Measurements from ENCODE around the gene TAS2R3.

The TAS2R3 gene

GRCh38 chr7:141776374-141776773, 12.5 kb downstream of the TAS2R3 start, which contains the start of gene TAS2R4:
Gene TAS2R4 (plus strand): TSS chr7:141776674. CDS start chr7:141778489, 1,815 bp downstream.
- intact Hi-C loops (cut with DNase I): no loop called here
- no peak for DNase-seq

DNA sequence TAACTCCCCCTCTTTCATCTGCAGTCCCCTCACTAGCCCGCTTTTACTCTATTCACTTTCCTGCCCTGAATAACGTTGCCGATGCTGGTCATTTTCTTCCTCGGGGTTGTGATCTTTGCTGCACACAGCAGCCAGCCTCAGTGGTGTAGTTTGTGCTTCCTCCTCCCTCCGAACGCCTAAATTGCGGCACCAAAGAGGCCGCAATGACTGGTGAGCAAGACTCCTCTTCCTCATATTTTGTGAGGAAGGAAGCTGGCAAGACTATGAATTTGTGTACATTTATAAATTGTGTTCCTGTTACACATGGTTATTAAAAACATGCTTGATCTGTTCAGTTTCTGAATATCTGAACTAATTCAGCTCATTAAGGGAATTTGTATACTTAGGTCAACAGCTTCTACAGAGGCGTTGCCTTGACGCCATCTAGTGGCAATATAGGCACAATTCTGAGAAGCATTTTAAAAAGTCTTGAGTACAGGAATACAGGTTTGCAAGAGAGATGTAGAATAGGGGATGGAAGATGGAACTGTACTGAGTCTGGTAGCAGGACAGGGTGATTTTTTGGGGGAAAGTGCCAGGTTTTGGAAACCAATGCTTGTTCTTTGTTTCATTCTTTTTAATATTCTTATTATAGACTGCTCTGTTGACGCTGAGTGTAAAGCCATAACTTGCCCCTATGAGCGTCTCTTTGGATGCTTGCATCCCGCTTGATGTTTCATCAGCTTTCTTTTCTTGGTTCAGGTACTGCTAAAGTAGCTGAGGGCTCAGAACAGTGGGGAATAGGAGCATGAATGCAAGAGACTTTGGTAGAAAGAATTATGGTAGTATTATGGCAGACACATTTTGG, 22.0 kb downstream of the TAS2R3 start:
- intact Hi-C loops (cut with DNase I): loop anchor here (2.0 kb wide), 1 partner anchor 131 kb away; no protein-coding TSS in a partner anchor
- DNase-seq: peak in 3 of 10 donors; percentile 10 to 29 (median 13)

DNA sequence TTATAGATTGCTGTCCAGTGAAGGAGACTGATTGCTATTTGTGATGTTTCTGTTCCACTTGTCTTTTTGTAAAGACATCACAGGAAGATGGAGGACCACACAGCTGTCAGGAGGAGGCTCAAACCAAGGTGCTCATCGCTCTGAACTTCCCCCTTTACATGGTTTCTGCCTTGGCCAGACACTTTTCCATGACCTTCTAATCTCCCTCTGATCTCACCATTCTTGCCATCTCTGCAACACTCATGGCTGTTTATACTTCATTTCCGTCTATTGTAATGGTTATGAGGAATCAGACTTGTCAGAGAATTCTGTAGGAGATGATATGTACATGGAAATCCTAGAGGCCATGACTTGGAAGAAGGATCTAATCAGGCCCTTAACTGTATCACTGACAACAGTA, 24.4 kb downstream of the TAS2R3 start:
- DNase-seq: no peak

GRCh38 chr7:141789917-141790316, 26.0 kb downstream of the TAS2R3 start, which contains the start of gene TAS2R5:
Gene TAS2R5 (plus strand): TSS chr7:141790217. CDS start chr7:141790362, 145 bp downstream.
- no peak for DNase-seq
- intact Hi-C loops (cut with DNase I): no loop called here

More for the DNA sequence above, 24.4 kb downstream of the TAS2R3 start:
- intact Hi-C loops (cut with DNase I): no loop called here

- intact Hi-C loops (cut with DNase I): no loop called here
- no peak for DNase-seq
These were observed 28.6 kb downstream of the TAS2R3 start for GRCh38 chr7:141792526-141792925.

All from posterior cingulate gyrus (tissue), 11 donors.